Head of caudate nucleus (tissue), 42 donors: Measurements from ENCODE around the gene TEX2.

Experiments
- DNase-seq, 42 donors: peaks; one replicate each; pipeline versions ENCODE4 v3.0.0 to v3.0.0-alpha.2; 2020 to 2021; ENCODE audit warnings: mixed read lengths in 7 of 42
- intact Hi-C: fragments of 100-400 bp; cut with DNase I; formaldehyde crosslinking; loops from one replicate; pipeline ENCODE4 v1.15.0; 2022

Gene TEX2

GRCh38 chr17:64115043-64115698, 147.9 kb downstream of the TEX2 start:
- DNase-seq, result no peak
- intact Hi-C loops, result no loop called here

DNA sequence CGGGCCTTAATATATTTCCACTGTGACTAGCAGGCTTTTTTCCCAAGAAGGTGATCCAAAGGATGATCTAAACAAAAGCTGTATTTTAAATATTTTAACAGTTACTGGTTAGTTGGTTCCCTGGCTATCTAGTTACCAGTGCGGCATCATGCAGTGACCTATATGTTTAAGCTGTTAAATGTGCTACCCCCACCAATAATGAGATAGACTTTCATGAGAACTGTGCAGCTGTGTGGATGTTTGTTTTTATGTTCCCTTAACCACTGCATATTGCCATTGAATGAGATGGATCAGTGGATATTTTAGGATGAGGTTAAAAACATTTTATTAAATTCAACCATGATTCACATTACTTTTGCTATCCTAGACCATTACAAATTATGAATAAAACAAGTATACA, 150.1 kb downstream of the TEX2 start:
- intact Hi-C loops, result no loop called here
- DNase-seq, result no peak

- intact Hi-C loops, result no loop called here
- no peak for DNase-seq
Measured at GRCh38 chr17:64111831-64112230, 151.2 kb downstream of the TEX2 start.

DNA sequence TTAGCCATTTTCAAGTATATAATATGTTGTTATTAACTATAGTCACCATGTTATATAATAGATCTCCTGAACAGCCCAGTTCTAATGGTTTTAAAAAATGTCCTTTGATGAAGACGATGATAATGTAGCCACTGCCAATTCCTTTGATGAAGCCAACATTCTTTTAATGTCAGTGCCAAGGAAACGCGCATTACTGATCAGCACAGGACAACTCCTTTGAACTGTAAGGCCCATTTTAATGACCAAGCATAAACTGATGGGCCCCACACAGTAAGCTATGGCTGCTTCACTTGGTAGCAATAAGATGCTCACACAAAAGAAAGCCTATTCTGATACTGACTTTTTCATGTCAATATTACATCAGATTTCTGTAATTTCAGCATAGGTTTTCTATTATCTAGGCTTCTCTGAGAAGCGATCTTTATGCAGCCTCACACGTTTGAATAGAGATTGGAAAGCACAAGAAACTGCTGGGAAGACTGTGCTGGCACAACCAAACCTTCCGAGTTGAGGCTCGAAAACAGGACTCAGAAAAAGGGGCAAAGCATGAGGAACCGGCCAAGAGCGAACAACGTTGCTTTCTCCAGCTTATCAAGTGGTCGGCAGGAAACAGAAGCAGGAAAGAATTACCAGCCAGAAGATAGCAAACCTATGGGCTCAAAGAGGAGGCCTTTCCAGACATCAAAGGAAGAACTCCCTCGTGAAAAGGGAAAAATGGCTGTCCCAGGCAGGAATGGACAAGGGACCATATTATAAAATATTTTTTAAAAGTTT, 152.5 kb downstream of the TEX2 start:
- intact Hi-C loops, result no loop called here
- DNase-seq, result no peak

GRCh38 chr17:64109400-64109799, 153.7 kb downstream of the TEX2 start:
- intact Hi-C loops, result no loop called here
- DNase-seq, result no peak

DNA sequence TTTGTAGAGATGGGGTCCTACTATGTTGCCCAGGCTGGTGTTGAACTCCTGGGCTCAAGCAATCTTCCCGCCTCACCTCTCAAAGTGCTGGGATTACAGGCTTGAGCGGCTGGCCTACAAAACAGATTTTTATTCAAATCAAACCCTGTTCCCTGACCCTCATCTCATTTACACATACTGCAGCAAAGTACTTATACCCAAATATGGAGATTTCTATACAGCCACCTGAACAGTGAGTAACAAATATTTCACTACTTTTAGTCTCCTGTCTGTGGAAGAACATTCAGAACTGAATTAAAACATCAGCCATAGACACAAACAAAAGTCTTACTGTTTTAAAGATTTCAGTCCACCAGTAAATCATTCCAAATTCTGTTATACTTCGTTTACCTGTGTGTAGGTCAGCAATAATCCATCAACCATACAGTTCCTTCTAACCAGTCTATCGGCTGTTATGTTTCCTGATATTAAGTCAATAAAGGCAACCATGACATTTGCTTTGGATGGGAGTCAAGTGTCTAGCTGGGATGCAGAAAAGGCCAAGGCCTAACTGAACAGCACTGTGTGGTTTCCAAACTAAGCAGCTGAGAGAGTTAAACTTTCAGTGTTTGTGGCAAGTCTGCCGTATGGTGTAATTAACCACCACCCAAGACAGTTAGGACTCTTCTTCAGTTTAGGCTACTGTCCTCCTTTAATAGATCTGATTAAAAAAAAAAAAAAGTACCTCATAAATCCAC, 155.4 kb downstream of the TEX2 start:
- intact Hi-C loops, result no loop called here
- no peak for DNase-seq

GRCh38 chr17:64106918-64107317, 156.1 kb downstream of the TEX2 start:
- intact Hi-C loops, result no loop called here
- no peak for DNase-seq

DNA sequence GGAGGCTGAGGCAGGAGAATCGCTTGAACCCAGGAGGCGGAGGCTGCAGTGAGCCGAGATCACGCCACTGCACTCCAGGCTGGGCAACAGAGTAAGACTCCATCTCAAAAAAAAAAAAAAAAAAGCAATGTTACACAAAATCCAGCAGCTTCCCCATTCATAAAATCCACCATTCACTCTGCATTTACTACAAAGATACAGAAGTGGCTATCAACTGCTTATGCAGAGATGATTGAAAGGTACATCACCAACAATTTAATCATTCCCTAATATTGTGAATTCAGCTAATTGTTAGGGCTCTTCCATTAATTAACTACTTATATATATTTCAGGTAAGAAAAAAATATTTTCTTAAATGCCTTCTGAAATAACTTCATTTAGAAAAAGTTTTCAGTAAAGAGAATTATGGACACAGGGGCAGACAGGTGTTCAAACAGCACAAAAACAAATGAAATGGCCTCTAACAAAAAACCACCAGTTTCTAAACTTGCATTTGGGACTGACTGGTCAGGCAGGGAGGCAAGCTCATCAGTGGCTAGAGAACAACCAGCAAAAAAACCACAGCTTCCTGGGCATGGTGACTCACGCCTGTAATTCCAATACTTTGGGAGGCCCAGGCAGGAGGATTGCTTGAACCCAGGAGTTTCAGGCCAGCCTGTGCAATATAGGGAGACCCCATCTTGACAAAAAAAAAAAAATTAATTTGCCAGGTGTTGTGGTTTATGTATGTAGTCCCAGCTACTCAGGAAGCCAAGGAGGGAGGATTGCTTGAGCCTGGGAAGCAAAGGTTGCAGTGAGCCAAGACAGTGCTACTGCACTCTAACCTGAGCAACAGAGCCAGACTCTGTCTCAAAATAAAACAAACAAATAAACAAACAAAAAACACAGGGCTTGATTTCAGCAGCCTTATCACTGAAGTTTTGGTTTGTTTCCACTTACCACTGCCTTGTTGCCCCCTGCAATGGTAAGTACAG, 159.4 kb downstream of the TEX2 start:
- intact Hi-C loops, result no loop called here
- DNase-seq, result no peak

GRCh38 chr17:64102627-64103390, 160.3 kb downstream of the TEX2 start:
- no peak for DNase-seq
- intact Hi-C loops, result no loop called here

GRCh38 chr17:64099543-64099942, 163.5 kb downstream of the TEX2 start:
- DNase-seq, result no peak

More at GRCh38 chr17:64099543-64099942, 163.5 kb downstream of the TEX2 start:
- intact Hi-C loops, result no loop called here
